Panc1 (cell line): ENCODE data around the gene NOX3. TPM values are rescaled to one million over a fixed set of nuclear protein-coding genes. Genes with fewer than 3 reads are reported as not detected.

Experiments used
- ATAC-seq: fragments of 200-7000 bp; cut with Tn5 transposase; 2 replicates; pipeline ENCODE4 v1.9.1; 2020; ENCODE audit warnings: mild to moderate bottlenecking, moderate library complexity
- BruUV-seq: library from RNA; stranded (reverse); fragments of 400-500 nt; replicated peaks from 2 replicates; lab custom pipeline; 2021; lab: Mats Ljungman, UMichigan
- CTCF ChIA-PET: fragments of 300-600 bp; sonication (Branson Sonifier 250); formaldehyde crosslinking; loops from one replicate; lab custom pipeline; 2022; ENCODE audit warnings: antibody characterized with exemption; lab: Charles Lee
- POLR2A ChIA-PET: fragments of 300-600 bp; sonication (Branson Sonifier 250); formaldehyde crosslinking; loops from one replicate; lab custom pipeline; 2022; ENCODE audit warnings: antibody characterized with exemption; lab: Charles Lee
- DNase-seq: peaks from one replicate; pipeline ENCODE4 v3.0.0-alpha.2; 2010; ENCODE audit warnings: low read depth, low spot score
- H3K27ac ChIP-seq: 2 replicates; pipeline ENCODE4 v1.5.1; 2011; ENCODE audit warnings: mild to moderate bottlenecking, low read length, inconsistent platforms
- H3K27me3 ChIP-seq: fragments of 200-500 bp; sonication (Bioruptor generic); 2 replicates; pipeline ENCODE4 v1.6.0; 2014; ENCODE audit warnings: low read length, inconsistent platforms; ENCODE audit not compliant: control insufficient read depth, insufficient read depth
- H3K36me3 ChIP-seq: fragments of 200-500 bp; sonication (Bioruptor generic); 2 replicates; pipeline ENCODE4 v1.5.1; 2014; ENCODE audit warnings: inconsistent platforms, mild to moderate bottlenecking, low read length, moderate library complexity; ENCODE audit not compliant: control insufficient read depth, insufficient read depth
- H3K4me1 ChIP-seq: 2 replicates; pipeline ENCODE4 v1.5.1; 2011; ENCODE audit warnings: inconsistent platforms, mild to moderate bottlenecking, low read length, moderate library complexity; ENCODE audit not compliant: control insufficient read depth, insufficient read depth
- H3K4me3 ChIP-seq, 2 experiments: 2 replicates each; pipeline ENCODE4 v1.5.1; 2011 to 2012; ENCODE audit warnings: low read depth in 2 of 2, low read length in 2 of 2, mild to moderate bottlenecking in 2 of 2, inconsistent platforms in 1 of 2, moderate library complexity in 1 of 2
- H3K9me3 ChIP-seq: fragments of 200-500 bp; sonication (Bioruptor generic); 2 replicates; pipeline ENCODE4 v1.5.1; 2014; ENCODE audit warnings: low read depth, mild to moderate bottlenecking, inconsistent platforms, low read length, moderate library complexity; ENCODE audit not compliant: control insufficient read depth, insufficient read depth
- POLR2AphosphoS5 ChIP-seq: IDR thresholded peaks from 2 replicates; pipeline ENCODE4 v1.6.1; 2012; ENCODE audit warnings: mild to moderate bottlenecking, low read depth, low read length, moderate library complexity
- REST ChIP-seq, 2 experiments: IDR thresholded peaks; 2 replicates each; pipeline ENCODE4 v1.6.1; 2011 to 2012; ENCODE audit warnings: low read depth in 2 of 2, control low read depth in 1 of 2, low read length in 1 of 2, mild to moderate bottlenecking in 1 of 2, moderate library complexity in 1 of 2; ENCODE audit not compliant: insufficient read depth in 1 of 2
- TCF7L2 ChIP-seq: IDR thresholded peaks from 2 replicates; pipeline ENCODE4 v1.6.1; 2011; ENCODE audit warnings: mild to moderate bottlenecking, low read depth, low read length, inconsistent platforms
- in situ Hi-C: cut with HindIII; loops from 2 replicates; pipeline ENCODE4 v1.10.0; 2016; ENCODE audit warnings: low sequenced_read_pairs, low pct_unique_long_range_greater_than_20kb
- intact Hi-C: fragments of 100-400 bp; cut with micrococcal nuclease; formaldehyde crosslinking; loops from one replicate; pipeline ENCODE4 v1.10.0; 2022; ENCODE audit not compliant: unreplicated experiment
- total RNA-seq: library from RNA; stranded (reverse); gene quantifications from one replicate; pipeline ENCODE4 v1.2.1, GENCODE V29; 2021; ENCODE audit not compliant: unreplicated experiment
- TF ChIP-seq, protein P1 (sequence below): fragments of 450-650 bp; IDR thresholded peaks from 2 replicates; pipeline ENCODE4 v1.5.1; 2017; ENCODE audit warnings: mild to moderate bottlenecking

NOX3 gene
- total RNA-seq, 1 experiment from 2014 or later, result not detected

DNA sequence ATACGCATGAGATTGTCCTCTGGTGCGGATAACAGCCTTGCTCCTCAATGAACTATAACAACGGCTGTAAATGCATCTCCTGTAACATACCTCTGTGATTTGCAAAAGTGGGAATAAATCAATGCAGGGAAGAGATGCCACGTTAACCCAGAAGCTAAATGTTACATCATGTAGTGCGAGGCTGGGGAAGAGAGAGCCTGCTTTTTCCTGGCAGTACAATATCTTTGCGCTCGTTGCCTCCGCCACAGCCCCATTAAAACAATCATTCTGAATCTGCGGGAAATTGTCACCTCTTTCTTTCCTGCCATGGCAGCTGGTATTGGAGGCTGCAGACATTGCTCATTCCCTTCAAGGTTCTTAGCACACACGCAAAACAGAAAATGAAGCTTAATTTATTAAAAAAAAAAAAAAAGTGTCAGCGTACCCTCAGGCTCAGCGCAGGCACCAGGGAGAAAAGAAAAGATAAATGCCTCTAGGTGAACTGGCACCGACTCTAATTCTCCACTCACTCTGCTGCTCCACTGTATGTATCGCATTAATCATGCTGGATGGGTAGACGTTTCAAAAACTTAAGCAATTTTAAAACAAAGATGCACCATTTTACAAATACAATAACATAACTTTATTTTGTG is 71.2 kb downstream of the NOX3 start:
- in situ Hi-C loops, result no loop called here
- H3K4me3 ChIP-seq, result no peak overlapping the region
- no peaks in the 10 kb centered on the region for H3K36me3 ChIP-seq
- no TSS peak for BruUV-seq
- H3K4me1 ChIP-seq, result no peaks in the 10 kb centered on the region
- no peaks in the 10 kb centered on the region for H3K27me3 ChIP-seq
- no peaks in the 10 kb centered on the region for H3K9me3 ChIP-seq
- ChIA-PET CTCF (no interaction called here), POLR2A (no interaction called here)
- no peak overlapping the region for H3K27ac ChIP-seq
- intact Hi-C loops, result no loop called here
- no peak for ATAC-seq
- no peak for TF ChIP-seq TCF7L2
- no peak for TF ChIP-seq POLR2AphosphoS5
- TF ChIP-seq REST (IDR thresholded peaks at IDR 0.05; ENCODE audit: insufficient read depth in 1 of 2, low read depth in 2 of 2, low read length in 1 of 2), result no peak
- no peak for DNase-seq

GRCh38 chr6:155383913-155384312 is 71.7 kb downstream of the NOX3 start:
- ChIA-PET CTCF (no interaction called here), POLR2A (no interaction called here)
- TF ChIP-seq, protein P1, sequence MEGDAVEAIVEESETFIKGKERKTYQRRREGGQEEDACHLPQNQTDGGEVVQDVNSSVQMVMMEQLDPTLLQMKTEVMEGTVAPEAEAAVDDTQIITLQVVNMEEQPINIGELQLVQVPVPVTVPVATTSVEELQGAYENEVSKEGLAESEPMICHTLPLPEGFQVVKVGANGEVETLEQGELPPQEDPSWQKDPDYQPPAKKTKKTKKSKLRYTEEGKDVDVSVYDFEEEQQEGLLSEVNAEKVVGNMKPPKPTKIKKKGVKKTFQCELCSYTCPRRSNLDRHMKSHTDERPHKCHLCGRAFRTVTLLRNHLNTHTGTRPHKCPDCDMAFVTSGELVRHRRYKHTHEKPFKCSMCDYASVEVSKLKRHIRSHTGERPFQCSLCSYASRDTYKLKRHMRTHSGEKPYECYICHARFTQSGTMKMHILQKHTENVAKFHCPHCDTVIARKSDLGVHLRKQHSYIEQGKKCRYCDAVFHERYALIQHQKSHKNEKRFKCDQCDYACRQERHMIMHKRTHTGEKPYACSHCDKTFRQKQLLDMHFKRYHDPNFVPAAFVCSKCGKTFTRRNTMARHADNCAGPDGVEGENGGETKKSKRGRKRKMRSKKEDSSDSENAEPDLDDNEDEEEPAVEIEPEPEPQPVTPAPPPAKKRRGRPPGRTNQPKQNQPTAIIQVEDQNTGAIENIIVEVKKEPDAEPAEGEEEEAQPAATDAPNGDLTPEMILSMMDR, result no peak
- no peak for TF ChIP-seq TCF7L2
- TF ChIP-seq REST (IDR thresholded peaks at IDR 0.05; ENCODE audit: insufficient read depth in 1 of 2, low read depth in 2 of 2, low read length in 1 of 2), result no peak
- DNase-seq, result no peak
- BruUV-seq, result no TSS peak
- in situ Hi-C loops (no loop called here), intact Hi-C loops (no loop called here)
- no peak for ATAC-seq
- no peaks in the 10 kb centered on the region for H3K4me1 ChIP-seq
- no peaks in the 10 kb centered on the region for H3K36me3 ChIP-seq
- H3K4me3 ChIP-seq, result no peak overlapping the region
- no peaks in the 10 kb centered on the region for H3K9me3 ChIP-seq
- H3K27ac ChIP-seq, result no peak overlapping the region
- no peaks in the 10 kb centered on the region for H3K27me3 ChIP-seq
